Stomach (tissue), 4 donors: Measurements from ENCODE around the gene SHISA6.

ENCODE experiments used
- EP300 ChIP-seq: sonication (generic); formaldehyde crosslinking; IDR thresholded peaks from one replicate; pipeline ENCODE4 v1.6.1; 2017; ENCODE audit warnings: antibody characterized with exemption
- POLR2A ChIP-seq, 4 donors: fragments of 450-650 bp; IDR thresholded peaks; one replicate each; pipeline ENCODE4 v1.6.1; 2016; ENCODE audit warnings: antibody characterized with exemption in 4 of 4, control low read depth in 2 of 4, mild to moderate bottlenecking in 1 of 4, moderate library complexity in 1 of 4
- POLR2AphosphoS5 ChIP-seq, 3 donors: sonication (generic); formaldehyde crosslinking; IDR thresholded peaks; one replicate each; pipeline ENCODE4 v1.6.1; 2016; ENCODE audit warnings: antibody characterized with exemption in 3 of 3
- TF ChIP-seq, protein P1 (sequence below), 7 experiments: fragments of 450-650 bp in 4 of 7; fragments of 200-600 bp in 3 of 7; sonication (generic) in 3 of 7; IDR thresholded peaks; one replicate each; pipeline ENCODE4 v1.5.1; 2016 to 2019; ENCODE audit warnings: antibody characterized with exemption in 7 of 7, control low read depth in 2 of 7, mild to moderate bottlenecking in 1 of 7

DNA sequence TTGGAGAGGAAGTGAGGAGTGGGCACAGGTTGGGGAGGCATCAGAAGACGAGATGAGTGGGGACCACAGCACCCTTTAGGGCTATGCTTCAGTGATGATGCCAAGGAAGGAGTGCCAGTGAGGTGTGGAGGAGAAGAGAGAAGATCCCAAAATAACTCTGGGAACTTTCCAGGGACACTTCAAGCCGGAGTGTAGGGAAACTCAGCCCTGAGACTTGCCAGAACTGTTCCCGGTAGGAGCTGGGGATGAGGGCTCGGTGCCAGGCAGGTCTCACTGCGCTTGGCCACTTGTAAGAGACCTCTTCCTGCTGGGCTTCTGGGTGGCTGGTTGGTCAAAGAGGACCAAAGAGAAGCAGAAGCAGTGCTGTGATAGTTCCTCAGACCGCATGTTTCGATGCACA is 63.6 kb downstream of the SHISA6 start:
- TF ChIP-seq, protein P1, sequence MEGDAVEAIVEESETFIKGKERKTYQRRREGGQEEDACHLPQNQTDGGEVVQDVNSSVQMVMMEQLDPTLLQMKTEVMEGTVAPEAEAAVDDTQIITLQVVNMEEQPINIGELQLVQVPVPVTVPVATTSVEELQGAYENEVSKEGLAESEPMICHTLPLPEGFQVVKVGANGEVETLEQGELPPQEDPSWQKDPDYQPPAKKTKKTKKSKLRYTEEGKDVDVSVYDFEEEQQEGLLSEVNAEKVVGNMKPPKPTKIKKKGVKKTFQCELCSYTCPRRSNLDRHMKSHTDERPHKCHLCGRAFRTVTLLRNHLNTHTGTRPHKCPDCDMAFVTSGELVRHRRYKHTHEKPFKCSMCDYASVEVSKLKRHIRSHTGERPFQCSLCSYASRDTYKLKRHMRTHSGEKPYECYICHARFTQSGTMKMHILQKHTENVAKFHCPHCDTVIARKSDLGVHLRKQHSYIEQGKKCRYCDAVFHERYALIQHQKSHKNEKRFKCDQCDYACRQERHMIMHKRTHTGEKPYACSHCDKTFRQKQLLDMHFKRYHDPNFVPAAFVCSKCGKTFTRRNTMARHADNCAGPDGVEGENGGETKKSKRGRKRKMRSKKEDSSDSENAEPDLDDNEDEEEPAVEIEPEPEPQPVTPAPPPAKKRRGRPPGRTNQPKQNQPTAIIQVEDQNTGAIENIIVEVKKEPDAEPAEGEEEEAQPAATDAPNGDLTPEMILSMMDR (IDR thresholded peaks at IDR 0.05), result no peak
- no peak for TF ChIP-seq EP300
- no peak for TF ChIP-seq POLR2AphosphoS5 (IDR thresholded peaks at IDR 0.05)
- no peak for TF ChIP-seq POLR2A (IDR thresholded peaks at IDR 0.05)
